Left renal pelvis (tissue), 4 donors: ENCODE results near the gene TMEFF2. TPM values are rescaled to one million over a fixed set of nuclear protein-coding genes. Genes with fewer than 3 reads are reported as not detected.
A peak's percentile ranks its signal among the peaks of the same experiment; 100 is the strongest.

Source experiments
- DNase-seq, 4 donors: peaks; one replicate each; pipeline ENCODE4 v3.0.0-alpha.2; 2013; ENCODE audit warnings: low read depth in 4 of 4, low spot score in 3 of 4
- polyA plus RNA-seq, 4 donors: library from polyadenylated mRNA; unstranded; fragments of 120-200 nt; gene quantifications; one replicate each; pipeline ENCODE4 v1.2.1, GENCODE V29; 2013; ENCODE audit not compliant: insufficient read length in 4 of 4

TMEFF2 gene
- 10 to 100 TPM in 2 of 4 donors, 1 to 10 TPM in 2; 5.7 to 20.9 (median 11.2) TPM for polyA plus RNA-seq

DNA sequence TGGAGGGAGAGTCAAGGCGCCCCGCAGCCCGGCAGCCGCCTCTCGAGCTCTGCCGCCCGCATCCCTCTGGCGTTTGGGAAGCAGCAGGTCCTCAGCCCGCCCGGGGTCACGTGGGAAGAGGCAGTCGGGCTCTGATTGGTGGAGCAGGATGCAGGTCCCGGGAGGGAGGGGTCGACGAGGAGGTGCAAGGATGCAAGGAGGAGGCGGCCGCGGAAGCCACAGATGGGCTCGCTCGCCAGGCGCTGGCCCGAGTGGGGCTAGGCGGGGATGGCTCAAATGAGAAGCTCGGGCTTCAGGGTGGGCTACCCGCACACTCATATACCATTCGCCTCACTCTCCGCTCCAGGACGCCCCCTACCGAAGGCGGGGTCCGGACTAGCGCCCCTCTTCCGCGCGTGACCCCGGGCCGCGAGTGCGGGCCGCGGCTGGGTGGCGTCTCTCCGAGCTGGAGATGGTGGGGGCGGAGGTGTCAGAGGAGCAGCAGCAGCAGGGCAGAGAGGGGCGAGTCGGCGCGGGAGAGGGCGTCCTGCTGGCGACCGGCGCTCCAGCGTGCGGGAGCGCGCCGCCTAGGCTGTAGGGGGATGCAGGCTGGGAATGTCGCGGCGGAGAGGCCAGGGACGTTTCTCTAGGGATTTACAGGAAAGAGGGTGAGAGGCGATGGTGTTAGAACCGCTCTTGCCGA is at the start of gene TMEFF2:
TMEFF2 (minus strand) TSS at position 68 of the 682 bp plus-strand sequence. CDS start 409 bp downstream, outside the sequence.
- DNase-seq = peak in 2 of 4 donors; percentile 48 to 59

DNA sequence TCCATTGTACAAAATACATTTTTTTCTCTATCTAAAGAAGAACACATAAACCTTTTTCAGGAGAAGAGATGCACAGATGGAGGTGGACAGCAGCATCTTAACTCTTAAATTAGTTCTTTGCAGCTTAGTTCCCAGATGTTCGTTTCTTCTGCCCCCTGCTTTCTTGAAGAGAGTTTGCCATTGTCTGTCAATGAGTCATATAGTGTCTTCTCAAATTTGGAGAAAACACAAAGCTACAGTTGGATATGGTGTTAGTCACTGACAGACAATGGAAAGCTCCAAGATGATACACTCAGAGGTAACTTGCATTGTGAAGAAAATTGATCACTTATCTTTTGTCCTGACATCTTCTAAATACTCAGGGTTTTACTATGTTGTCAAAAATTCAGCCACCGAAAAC is 48.8 kb upstream of the TMEFF2 start:
- no peak for DNase-seq

- DNase-seq = no peak
Measured at GRCh38 chr2:192236136-192236535, 41.4 kb upstream of the TMEFF2 start.

- no peak for DNase-seq
Measured at GRCh38 chr2:192230889-192231453, 36.2 kb upstream of the TMEFF2 start.

DNA sequence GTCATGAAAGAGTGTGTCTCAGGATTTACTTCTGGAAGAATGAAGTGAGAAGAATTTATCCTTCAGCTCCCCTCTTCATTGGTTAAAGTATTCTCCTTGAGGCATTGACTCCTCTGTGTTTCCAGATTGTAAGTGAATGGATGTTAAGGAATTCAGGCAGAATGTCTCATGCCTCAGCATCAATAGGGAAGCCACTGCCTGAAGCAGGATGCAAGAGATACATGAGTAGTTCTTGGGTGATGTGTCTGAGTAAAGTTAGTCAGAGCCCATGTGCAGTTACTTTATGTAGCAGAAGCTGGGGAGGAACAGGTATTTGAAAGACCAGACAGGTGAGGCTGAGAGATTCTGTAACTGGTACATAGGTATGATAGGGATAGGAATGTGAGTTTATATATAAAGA is 34.0 kb upstream of the TMEFF2 start:
- no peak for DNase-seq

- no peak for DNase-seq
Measured at GRCh38 chr2:192218970-192219369, 24.2 kb upstream of the TMEFF2 start.

- no peak for DNase-seq
Measured at GRCh38 chr2:192218377-192218776, 23.6 kb upstream of the TMEFF2 start.

- DNase-seq = no peak
Measured at GRCh38 chr2:192216336-192216735, 21.6 kb upstream of the TMEFF2 start.

GRCh38 chr2:192215096-192215877 is 20.6 kb upstream of the TMEFF2 start:
- DNase-seq = no peak

DNA sequence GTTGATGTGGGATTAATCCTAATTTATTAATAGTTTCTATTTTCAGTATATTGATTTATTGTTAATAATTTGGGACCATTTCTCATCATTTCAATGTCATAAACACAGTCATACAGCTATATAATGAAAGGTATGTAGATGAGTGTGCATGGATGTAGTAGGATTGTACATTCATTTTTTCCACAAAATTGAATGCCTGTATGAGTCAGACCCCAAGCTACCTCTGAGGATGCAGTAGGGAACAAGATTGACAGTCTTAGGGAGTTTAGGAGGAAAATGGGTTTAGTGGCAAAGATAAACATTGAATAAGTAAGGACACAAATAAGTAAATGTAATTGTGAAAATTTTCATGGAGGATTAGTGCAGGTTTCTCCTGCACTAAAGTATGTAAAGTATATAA is 14.1 kb upstream of the TMEFF2 start:
- DNase-seq = no peak

DNA sequence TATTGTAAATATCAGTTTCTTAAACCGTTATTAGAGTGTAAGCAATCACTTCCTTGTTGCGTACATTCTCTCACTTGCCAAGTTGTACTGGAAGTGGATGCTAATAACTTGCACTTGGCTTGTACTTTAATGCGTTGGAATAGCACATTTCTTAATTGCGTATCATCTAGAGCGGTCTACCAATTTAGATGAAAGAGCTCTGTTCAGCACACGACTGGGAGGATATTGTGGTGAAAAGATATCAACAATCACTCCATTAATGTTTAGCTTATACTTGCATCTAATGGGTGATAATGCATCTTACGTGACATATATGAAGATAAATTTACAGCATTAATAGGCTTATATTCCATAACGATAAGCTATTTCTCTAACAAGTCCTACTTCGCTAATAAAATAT is 11.7 kb upstream of the TMEFF2 start:
- DNase-seq = no peak

GRCh38 chr2:192203876-192204275 is 9.1 kb upstream of the TMEFF2 start:
- DNase-seq = no peak

DNA sequence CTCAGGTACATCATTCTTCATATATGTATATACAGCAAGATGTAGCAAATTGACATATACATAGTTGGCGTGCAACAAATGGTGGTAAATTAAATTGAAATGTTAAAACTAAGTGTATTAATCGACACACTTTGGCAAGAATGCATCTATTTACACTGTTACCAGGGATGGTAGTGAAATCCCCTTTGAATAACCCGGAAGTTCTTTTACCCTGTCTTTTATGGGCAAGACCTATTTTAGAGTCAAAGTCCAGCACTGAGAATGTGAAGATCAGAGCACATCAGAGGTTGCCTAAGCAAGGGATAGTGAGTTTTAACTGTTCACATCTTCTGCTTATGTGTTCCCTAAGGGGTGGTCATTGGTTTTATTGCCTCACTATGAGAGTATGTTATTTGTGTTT is 7.6 kb upstream of the TMEFF2 start:
- no peak for DNase-seq

DNA sequence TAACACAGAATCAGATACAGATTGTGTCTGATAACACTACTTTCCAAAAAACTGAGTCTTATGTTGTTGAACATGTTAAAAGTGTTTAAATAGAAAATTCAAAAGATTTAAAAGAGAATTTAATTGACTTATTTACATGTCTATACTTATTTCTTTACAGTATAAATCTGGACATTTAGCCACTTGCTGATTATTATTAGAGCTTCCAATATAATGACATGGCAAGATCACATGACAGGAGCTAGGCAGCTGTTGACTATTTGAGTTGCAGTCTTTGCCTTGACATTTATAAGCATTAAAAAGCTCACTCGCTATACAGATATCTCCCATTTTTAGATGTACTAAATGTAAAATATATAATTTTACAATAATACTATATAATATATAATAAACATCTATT is 6.4 kb upstream of the TMEFF2 start:
- DNase-seq = no peak

GRCh38 chr2:192197357-192197756 is 2.6 kb upstream of the TMEFF2 start:
- no peak for DNase-seq

DNA sequence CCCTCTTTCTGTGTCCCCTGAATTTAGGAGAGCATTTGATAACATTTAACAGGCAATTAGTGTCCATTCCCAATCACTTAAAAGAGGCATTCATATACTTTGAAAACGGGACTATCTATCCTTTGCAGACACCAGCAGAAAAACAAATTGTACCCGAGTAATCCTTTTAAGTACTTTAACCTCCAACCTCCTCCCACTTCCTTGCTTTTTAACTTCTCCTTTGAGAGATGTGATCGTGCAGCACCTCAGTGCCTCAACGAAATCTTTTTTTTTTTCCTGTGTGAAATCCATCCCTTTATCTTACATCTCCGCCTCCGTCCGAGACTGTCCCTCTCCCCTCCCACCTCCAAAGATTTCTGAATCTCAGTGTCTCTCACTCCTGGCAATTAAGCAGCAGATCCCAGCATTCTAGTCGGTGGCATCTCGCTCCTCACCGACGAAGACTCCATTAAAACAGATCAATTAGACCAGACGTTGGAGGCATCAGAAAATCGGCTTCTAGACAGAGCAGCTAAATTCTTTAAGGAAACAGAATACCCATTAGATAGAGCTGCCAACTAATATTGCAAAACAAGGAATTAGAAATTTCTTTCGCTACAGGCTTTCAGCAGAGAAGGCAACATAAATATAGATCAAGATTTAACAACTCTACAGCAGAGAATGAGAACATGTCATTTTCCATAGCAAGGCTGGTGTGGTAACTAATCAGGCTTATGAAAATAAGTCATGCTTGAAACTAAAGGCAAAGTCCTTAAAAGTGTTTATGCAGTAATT is 1.9 kb upstream of the TMEFF2 start:
- no peak for DNase-seq

- no peak for DNase-seq
Measured at GRCh38 chr2:192195548-192196418, 1.1 kb upstream of the TMEFF2 start.

DNA sequence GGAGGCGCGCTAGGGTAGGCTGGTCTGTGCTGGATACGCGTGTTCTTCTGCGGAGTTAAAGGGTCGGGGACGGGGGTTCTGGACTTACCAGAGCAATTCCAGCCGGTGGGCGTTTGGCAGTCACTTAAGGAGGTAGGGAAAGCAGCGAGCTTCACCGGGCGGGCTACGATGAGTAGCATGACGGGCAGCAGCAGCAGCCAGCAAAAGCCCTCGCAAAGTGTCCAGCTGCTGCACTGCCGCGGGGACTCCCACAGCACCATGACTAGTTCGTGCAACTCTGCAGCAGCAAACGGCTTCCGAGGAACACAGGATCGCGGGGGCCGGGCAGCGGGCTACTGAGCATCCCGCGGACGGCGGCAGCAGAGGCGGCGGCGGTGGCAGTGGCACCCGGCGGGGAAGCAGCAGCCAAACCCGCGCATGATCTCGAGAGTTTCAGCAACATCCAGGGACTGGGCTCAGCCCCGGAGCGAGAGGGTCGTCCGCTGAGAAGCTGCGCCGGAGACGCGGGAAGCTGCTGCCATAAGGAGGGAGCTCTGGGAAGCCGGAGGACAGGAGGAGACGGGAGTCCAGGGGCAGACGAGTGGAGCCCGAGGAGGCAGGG is 368 bp downstream of the TMEFF2 start:
- DNase-seq = no peak

DNA sequence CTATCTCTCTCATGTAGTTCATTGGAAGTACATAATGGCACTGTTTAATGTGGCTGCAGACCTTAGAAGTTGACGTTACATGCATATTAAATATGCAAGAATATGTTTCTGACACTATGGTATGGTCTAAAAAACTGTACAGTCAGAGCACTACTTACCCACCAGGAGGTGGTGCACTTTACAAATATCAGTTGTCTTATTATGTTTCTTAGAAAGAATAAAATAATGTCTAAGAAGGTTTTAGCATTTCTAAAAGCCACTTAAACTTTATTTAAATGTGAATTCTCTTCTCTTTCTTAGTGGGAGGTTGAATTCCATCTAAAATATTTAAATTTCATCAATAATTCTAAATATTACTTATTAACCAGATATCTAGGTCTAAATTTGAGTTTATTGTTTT is 4.3 kb downstream of the TMEFF2 start:
- no peak for DNase-seq

- DNase-seq = no peak
Measured at GRCh38 chr2:192186806-192187205, 7.9 kb downstream of the TMEFF2 start.
